ENCODE measurements around the gene NOL9. TPM values are rescaled to one million over a fixed set of nuclear protein-coding genes. Genes with fewer than 3 reads are reported as not detected.

The NOL9 gene
- total and polyA plus RNA-seq, 2 of the 13 experiments (the other 11 are each of a cell fraction or from before 2014, with no cell fraction given): 18.0 to 24.7 TPM

DNA sequence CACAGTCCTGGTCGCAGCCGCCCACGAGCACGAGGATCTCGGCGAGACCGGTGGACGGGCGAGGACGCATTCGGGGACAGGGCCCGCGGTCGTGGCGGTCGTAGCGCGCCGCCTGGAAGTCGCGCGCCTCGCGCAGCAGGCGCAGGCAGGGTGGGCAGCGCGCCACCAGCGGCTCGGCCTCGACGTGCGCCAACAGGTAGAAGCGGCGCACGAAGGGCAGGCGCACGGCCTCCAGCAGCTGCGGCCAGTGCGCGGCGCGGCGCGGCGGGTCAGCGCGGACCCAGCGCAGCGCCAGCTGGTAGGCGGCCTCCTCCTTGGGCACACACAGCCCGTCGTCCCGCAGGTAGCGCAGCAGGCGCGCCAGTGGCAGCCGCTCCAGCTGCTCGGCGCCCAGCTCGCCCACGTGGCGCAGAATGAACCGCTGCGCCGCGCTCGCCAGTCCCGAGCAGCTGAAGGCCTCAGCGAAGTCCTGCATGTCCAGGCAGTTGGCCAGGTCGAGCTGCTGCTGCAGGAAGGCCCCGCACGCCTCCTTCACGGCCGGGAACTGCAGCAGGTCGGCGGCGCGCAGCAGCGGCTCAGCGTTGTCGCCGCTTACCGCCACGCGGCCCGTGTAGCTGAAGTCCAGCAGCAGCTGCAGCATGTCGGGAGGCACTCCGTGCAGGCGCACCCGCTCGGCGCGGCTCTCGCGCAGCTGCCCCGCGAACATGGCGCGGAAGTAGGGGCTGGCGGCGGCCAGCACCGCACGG lies 47.8 kb upstream of the NOL9 start (continued):
- TF ChIP-seq, protein P1, sequence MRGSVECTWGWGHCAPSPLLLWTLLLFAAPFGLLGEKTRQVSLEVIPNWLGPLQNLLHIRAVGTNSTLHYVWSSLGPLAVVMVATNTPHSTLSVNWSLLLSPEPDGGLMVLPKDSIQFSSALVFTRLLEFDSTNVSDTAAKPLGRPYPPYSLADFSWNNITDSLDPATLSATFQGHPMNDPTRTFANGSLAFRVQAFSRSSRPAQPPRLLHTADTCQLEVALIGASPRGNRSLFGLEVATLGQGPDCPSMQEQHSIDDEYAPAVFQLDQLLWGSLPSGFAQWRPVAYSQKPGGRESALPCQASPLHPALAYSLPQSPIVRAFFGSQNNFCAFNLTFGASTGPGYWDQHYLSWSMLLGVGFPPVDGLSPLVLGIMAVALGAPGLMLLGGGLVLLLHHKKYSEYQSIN (CRISPR knock-in tag; IDR thresholded peaks at IDR 0.05; ENCODE audit: borderline replicate concordance): 0 out of 2 replicates have a peak, but pooled peaks have one; percentile 23
- TF ChIP-seq ZNF205 (CRISPR knock-in tag; IDR thresholded peaks at IDR 0.05) (no peak), ZNF10 (CRISPR knock-in tag; IDR thresholded peaks at IDR 0.05; ENCODE audit: borderline replicate concordance, low read depth) (no peak), ZBTB21 (CRISPR knock-in tag; IDR thresholded peaks at IDR 0.05) (no peak), CEBPB (IDR thresholded peaks at IDR 0.05; ENCODE audit: borderline replicate concordance, low read depth, low read length) (no peak), ZNF451 (CRISPR knock-in tag; IDR thresholded peaks at IDR 0.05) (no peak; the same call in none of the 2 replicates), PHF21A (CRISPR knock-in tag; IDR thresholded peaks at IDR 0.05) (no peak; the same call in 1 of the 2 replicates), ZNF629 (CRISPR knock-in tag; conservative IDR thresholded peaks at IDR 0.05) (no peak), DNMT1 (CRISPR knock-in tag; IDR thresholded peaks at IDR 0.05) (peak; percentile 70; the same call in 1 of the 2 replicates), PCBP2 (optimal IDR thresholded peaks at IDR 0.05; ENCODE audit: low read depth, low read length, poor library complexity, severe bottlenecking) (no peak), CCAR2 (optimal IDR thresholded peaks at IDR 0.05; ENCODE audit: low read depth, low read length) (no peak), TARDBP (CRISPR knock-in tag; IDR thresholded peaks at IDR 0.05) (no peak), ZNF747 (CRISPR knock-in tag; IDR thresholded peaks at IDR 0.05; ENCODE audit: borderline replicate concordance) (no peak), MAFG (CRISPR knock-in tag; IDR thresholded peaks at IDR 0.05) (no peak), KLF13 (CRISPR knock-in tag; IDR thresholded peaks at IDR 0.05) (0 out of 2 replicates have a peak, but pooled peaks have one; percentile 30), HMG20B (CRISPR knock-in tag; conservative IDR thresholded peaks at IDR 0.05) (no peak), ZNF44 (CRISPR knock-in tag; IDR thresholded peaks at IDR 0.05) (no peak), SRSF4 (IDR thresholded peaks at IDR 0.05; ENCODE audit: low read depth, low read length, poor library complexity, severe bottlenecking) (peak; percentile 38), FOXO1 (CRISPR knock-in tag; IDR thresholded peaks at IDR 0.05) (no peak), FOSL1 (CRISPR knock-in tag; IDR thresholded peaks at IDR 0.05; ENCODE audit: borderline replicate concordance) (no peak), ZNF543 (CRISPR knock-in tag; IDR thresholded peaks at IDR 0.05) (no peak)
- TF ChIP-seq, protein P2, sequence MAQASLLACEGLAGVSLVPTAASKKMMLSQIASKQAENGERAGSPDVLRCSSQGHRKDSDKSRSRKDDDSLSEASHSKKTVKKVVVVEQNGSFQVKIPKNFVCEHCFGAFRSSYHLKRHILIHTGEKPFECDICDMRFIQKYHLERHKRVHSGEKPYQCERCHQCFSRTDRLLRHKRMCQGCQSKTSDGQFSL (CRISPR knock-in tag; IDR thresholded peaks at IDR 0.05): peak; percentile 5; the same call in 1 of the 2 replicates
- TF ChIP-seq, protein P3, sequence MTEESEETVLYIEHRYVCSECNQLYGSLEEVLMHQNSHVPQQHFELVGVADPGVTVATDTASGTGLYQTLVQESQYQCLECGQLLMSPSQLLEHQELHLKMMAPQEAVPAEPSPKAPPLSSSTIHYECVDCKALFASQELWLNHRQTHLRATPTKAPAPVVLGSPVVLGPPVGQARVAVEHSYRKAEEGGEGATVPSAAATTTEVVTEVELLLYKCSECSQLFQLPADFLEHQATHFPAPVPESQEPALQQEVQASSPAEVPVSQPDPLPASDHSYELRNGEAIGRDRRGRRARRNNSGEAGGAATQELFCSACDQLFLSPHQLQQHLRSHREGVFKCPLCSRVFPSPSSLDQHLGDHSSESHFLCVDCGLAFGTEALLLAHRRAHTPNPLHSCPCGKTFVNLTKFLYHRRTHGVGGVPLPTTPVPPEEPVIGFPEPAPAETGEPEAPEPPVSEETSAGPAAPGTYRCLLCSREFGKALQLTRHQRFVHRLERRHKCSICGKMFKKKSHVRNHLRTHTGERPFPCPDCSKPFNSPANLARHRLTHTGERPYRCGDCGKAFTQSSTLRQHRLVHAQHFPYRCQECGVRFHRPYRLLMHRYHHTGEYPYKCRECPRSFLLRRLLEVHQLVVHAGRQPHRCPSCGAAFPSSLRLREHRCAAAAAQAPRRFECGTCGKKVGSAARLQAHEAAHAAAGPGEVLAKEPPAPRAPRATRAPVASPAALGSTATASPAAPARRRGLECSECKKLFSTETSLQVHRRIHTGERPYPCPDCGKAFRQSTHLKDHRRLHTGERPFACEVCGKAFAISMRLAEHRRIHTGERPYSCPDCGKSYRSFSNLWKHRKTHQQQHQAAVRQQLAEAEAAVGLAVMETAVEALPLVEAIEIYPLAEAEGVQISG (CRISPR knock-in tag; IDR thresholded peaks at IDR 0.05): no peak; the same call in 1 of the 2 replicates
- TF ChIP-seq, protein P4, sequence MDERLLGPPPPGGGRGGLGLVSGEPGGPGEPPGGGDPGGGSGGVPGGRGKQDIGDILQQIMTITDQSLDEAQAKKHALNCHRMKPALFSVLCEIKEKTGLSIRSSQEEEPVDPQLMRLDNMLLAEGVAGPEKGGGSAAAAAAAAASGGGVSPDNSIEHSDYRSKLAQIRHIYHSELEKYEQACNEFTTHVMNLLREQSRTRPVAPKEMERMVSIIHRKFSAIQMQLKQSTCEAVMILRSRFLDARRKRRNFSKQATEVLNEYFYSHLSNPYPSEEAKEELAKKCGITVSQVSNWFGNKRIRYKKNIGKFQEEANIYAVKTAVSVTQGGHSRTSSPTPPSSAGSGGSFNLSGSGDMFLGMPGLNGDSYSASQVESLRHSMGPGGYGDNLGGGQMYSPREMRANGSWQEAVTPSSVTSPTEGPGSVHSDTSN (CRISPR knock-in tag; IDR thresholded peaks at IDR 0.05): no peak
- TF ChIP-seq, protein P5, sequence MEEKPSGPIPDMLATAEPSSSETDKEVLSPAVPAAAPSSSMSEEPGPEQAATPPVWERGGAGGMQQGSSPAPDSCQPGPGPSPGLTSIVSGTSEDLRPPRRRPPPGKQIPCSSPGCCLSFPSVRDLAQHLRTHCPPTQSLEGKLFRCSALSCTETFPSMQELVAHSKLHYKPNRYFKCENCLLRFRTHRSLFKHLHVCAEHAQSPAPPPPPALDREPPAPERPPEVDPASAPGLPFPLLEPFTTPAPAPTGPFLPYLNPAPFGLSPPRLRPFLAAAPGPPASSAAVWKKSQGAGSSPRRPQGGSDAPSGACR (CRISPR knock-in tag; IDR thresholded peaks at IDR 0.05): no peak
